IPS DF 6.9 (cell line): ENCODE measurements around the gene ABTB2.
"Not testable (repeated sequence)": the region's sequence is repeated elsewhere in the genome, so short reads cannot be mapped to it uniquely, and the experiment has no call there.

Experiments
- DNase-seq: peaks from one replicate; pipeline ENCODE4 v3.0.0-alpha.2; 2013; ENCODE audit warnings: low read depth, low spot score
- H3K27ac ChIP-seq: one replicate; pipeline ENCODE4 v1.5.1; 2013; ENCODE audit warnings: low read length, control low read depth
- H3K27me3 ChIP-seq: 2 replicates; pipeline ENCODE4 v1.6.1; 2013; ENCODE audit warnings: mild to moderate bottlenecking, low read length; ENCODE audit not compliant: control insufficient read depth, insufficient read depth
- H3K36me3 ChIP-seq: 2 replicates; pipeline ENCODE4 v1.6.1; 2013; ENCODE audit warnings: low read length; ENCODE audit not compliant: control insufficient read depth, insufficient read depth
- H3K4me1 ChIP-seq: 2 replicates; pipeline ENCODE4 v1.6.1; 2013; ENCODE audit warnings: low read length; ENCODE audit not compliant: control insufficient read depth, insufficient read depth
- H3K4me3 ChIP-seq: 2 replicates; pipeline ENCODE4 v1.5.1; 2013; ENCODE audit warnings: mild to moderate bottlenecking, low read length
- H3K9me3 ChIP-seq: 2 replicates; pipeline ENCODE4 v1.6.1; 2013; ENCODE audit warnings: low read length, inconsistent platforms; ENCODE audit not compliant: control insufficient read depth, insufficient read depth
- WGBS: extraction: QIAGEN DNeasy Blood & Tissue Kit; methylation state at CpG from one replicate; pipeline ENCODE4 v1.1.7; 2013; ENCODE audit warnings: mixed read lengths, missing lambda C conversion rate; ENCODE audit not compliant: insufficient read length, insufficient coverage; 5-methylcytosine and 5-hydroxymethylcytosine counted together

The ABTB2 gene

DNA sequence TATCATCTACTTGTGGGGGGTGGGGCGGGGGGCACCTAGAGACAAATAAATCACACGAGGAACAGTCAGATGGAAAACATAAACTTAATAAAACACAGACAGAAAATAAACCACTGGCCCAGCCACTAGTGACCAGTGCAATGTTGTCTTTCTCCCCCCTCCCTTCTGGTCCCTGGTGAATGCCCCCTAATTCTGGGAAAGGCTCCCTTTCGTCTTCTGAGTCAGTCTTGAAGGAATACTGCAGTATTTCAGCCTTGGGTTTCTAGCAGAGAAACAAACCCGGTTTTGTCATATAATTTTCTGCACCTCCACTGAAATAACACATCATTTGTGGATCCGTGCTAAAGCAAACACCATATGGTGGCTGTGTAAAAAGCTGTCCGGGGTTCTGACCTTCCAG is 101.7 kb downstream of the ABTB2 start:
- H3K36me3 ChIP-seq, result no peaks in the 10 kb centered on the region
- no peak overlapping the region for H3K27ac ChIP-seq
- no CpG with 5 or more reads among the region's 6 CpGs for WGBS
- no peak overlapping the region for H3K4me3 ChIP-seq
- H3K9me3 ChIP-seq, result no peaks in the 10 kb centered on the region
- 0 out of 2 replicates have a peak, but pooled peaks cover 2% of the 10 kb centered on the region for H3K4me1 ChIP-seq
- H3K27me3 ChIP-seq, result no peaks in the 10 kb centered on the region
- DNase-seq, result no peak

- Histone ChIP-seq H3K27me3 (no peaks in the 10 kb centered on the region), H3K4me1 (0 out of 2 replicates have a peak, but pooled peaks cover 2% of the 10 kb centered on the region), H3K36me3 (no peaks in the 10 kb centered on the region), H3K4me3 (no peak overlapping the region), H3K9me3 (no peaks in the 10 kb centered on the region), H3K27ac (no peak overlapping the region)
- no CpG with 5 or more reads among the region's 2 CpGs for WGBS
- no peak for DNase-seq
Measured at GRCh38 chr11:34255101-34255500, 102.7 kb downstream of the ABTB2 start.

DNA sequence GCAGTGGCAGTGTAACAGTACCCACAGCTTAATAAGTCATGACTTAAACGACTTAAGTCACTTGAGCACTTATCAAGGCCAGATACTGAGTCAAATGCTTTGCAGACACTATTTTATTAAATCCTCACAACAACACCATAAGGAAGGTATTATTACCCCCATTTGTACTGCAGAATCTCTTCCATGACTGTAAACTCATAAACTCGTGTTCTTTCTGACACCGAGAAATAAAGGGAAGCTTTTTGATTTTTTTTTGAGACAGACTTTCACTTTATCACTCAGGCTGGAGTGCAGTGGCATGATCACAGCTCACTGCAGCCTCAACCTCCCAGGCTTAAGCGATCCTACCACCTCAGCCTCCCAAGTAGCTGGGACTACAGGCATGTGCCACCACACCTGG is 103.8 kb downstream of the ABTB2 start:
- no peak overlapping the region for H3K4me3 ChIP-seq
- no peak overlapping the region for H3K27ac ChIP-seq
- H3K9me3 ChIP-seq, result no peaks in the 10 kb centered on the region
- no peak for DNase-seq
- no CpG with 5 or more reads among the region's 4 CpGs for WGBS
- H3K36me3 ChIP-seq, result no peaks in the 10 kb centered on the region
- H3K27me3 ChIP-seq, result no peaks in the 10 kb centered on the region
- 0 out of 2 replicates have a peak, but pooled peaks cover 2% of the 10 kb centered on the region for H3K4me1 ChIP-seq

DNA sequence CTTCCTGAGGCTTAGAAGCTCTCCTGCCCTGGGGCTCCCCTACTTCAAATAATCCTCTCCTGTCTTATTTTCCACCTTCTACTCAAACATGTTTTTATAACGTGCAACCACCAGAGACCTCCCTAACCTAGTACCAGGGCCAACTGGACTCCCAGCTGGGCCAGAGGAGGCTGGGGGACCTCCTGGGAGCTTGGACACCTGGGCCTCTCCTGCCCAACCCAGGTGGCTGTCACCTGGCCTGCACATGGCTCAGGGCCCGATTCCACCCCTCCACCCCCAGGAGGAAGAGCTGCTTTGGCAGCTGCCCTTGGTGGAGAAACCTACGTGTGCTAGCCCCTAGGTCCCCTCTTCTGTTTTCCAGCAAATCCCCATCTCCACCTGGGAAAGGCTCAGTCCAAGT is 105.2 kb downstream of the ABTB2 start:
- no peaks in the 10 kb centered on the region for H3K36me3 ChIP-seq
- no peak overlapping the region for H3K4me3 ChIP-seq
- no peak for DNase-seq
- H3K27me3 ChIP-seq, result no peaks in the 10 kb centered on the region
- no peaks in the 10 kb centered on the region for H3K9me3 ChIP-seq
- H3K27ac ChIP-seq, result no peak overlapping the region
- no CpG with 5 or more reads among the region's 3 CpGs for WGBS
- 0 out of 2 replicates have a peak, but pooled peaks cover 2% of the 10 kb centered on the region for H3K4me1 ChIP-seq

DNA sequence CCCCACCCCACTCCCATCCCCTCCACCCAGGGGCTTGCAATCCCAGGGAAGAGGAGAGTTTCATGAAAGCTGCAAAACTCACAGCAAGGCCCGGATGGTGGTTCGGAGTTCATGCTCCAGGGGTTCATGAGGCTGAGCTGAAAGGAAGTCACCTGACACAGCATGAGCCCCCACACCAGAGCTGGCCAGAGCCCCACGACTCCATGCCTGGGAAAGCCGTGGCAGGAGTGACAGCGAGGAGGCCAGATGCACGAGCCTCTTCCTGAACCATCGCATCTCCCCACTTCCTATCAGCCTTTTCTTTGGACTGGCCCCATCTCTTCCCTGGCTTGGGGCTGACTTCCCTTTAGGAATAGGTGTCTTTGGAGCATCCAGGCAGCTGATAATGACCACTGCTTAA is 105.8 kb downstream of the ABTB2 start:
- H3K9me3 ChIP-seq, result no peaks in the 10 kb centered on the region
- no peak overlapping the region for H3K4me3 ChIP-seq
- WGBS, result no CpG with 5 or more reads among the region's 7 CpGs
- H3K27ac ChIP-seq, result no peak overlapping the region
- H3K4me1 ChIP-seq, result 0 out of 2 replicates have a peak, but pooled peaks cover 2% of the 10 kb centered on the region
- no peaks in the 10 kb centered on the region for H3K36me3 ChIP-seq
- no peaks in the 10 kb centered on the region for H3K27me3 ChIP-seq
- DNase-seq, result no peak

- Histone ChIP-seq H3K27me3 (no peaks in the 10 kb centered on the region), H3K36me3 (no peaks in the 10 kb centered on the region), H3K4me1 (0 out of 2 replicates have a peak, but pooled peaks cover 2% of the 10 kb centered on the region), H3K27ac (no peak overlapping the region), H3K9me3 (no peaks in the 10 kb centered on the region), H3K4me3 (no peak overlapping the region)
- no CpG with 5 or more reads among the region's 3 CpGs for WGBS
- DNase-seq, result no peak
Measured at GRCh38 chr11:34251589-34251980, 106.2 kb downstream of the ABTB2 start.

GRCh38 chr11:34250732-34251588 is 106.8 kb downstream of the ABTB2 start:
- Histone ChIP-seq H3K36me3 (no peaks in the 10 kb centered on the region), H3K27ac (no peak overlapping the region), H3K4me3 (no peak overlapping the region), H3K4me1 (0 out of 2 replicates have a peak, but pooled peaks cover 2% of the 10 kb centered on the region), H3K27me3 (no peaks in the 10 kb centered on the region), H3K9me3 (no peaks in the 10 kb centered on the region)
- DNase-seq, result no peak
- no CpG with 5 or more reads among the region's 10 CpGs for WGBS

GRCh38 chr11:34250211-34250610 is 107.6 kb downstream of the ABTB2 start:
- Histone ChIP-seq H3K27ac (no peak overlapping the region), H3K9me3 (no peaks in the 10 kb centered on the region), H3K27me3 (no peaks in the 10 kb centered on the region), H3K4me1 (0 out of 2 replicates have a peak, but pooled peaks cover 2% of the 10 kb centered on the region), H3K4me3 (no peak overlapping the region), H3K36me3 (no peaks in the 10 kb centered on the region)
- no CpG with 5 or more reads among the region's 2 CpGs for WGBS
- DNase-seq, result no peak

- WGBS, result no CpG with 5 or more reads among the region's 3 CpGs
- no peak overlapping the region for H3K27ac ChIP-seq
- H3K9me3 ChIP-seq, result no peaks in the 10 kb centered on the region
- DNase-seq, result no peak
- H3K27me3 ChIP-seq, result no peaks in the 10 kb centered on the region
- H3K36me3 ChIP-seq, result no peaks in the 10 kb centered on the region
- no peak overlapping the region for H3K4me3 ChIP-seq
- H3K4me1 ChIP-seq, result 0 out of 2 replicates have a peak, but pooled peaks cover 2% of the 10 kb centered on the region
Measured at GRCh38 chr11:34249439-34249838, 108.4 kb downstream of the ABTB2 start.

DNA sequence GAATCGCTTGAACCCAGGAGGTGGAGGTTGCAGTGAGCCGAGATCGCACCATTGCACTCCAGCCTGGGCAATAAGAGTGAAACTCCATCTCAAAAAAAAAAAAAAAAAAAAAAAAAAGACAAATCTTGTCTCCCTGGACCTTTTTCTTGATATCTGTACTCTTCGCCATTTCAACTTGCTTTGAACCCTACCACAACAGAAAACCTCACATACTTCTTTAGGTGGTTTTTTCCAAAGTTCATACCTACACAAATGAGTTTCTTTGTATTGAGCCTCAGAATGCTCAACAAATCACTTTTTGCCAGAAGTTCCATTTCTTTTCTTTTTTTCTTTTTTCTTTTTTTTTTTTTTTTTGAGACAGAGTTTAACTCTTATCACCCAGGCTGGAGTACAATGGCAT is 111.3 kb downstream of the ABTB2 start:
- H3K27me3 ChIP-seq, H3K4me1 ChIP-seq, DNase-seq, H3K9me3 ChIP-seq, H3K36me3 ChIP-seq, H3K27ac ChIP-seq, H3K4me3 ChIP-seq: not testable (repeated sequence)
- no CpG with 5 or more reads among the region's 4 CpGs for WGBS

GRCh38 chr11:34245041-34245440 is 112.8 kb downstream of the ABTB2 start:
- no peaks in the 10 kb centered on the region for H3K36me3 ChIP-seq
- no peak for DNase-seq
- WGBS, result no CpG with 5 or more reads among the region's 4 CpGs
- no peak overlapping the region for H3K27ac ChIP-seq
- H3K27me3 ChIP-seq, result no peaks in the 10 kb centered on the region
- H3K4me3 ChIP-seq, result no peak overlapping the region
- H3K9me3 ChIP-seq, result no peaks in the 10 kb centered on the region
- H3K4me1 ChIP-seq, result 0 out of 2 replicates have a peak, but pooled peaks cover 2% of the 10 kb centered on the region
